Caco-2 (cell line): ENCODE data around the gene ZBED4. TPM values are rescaled to one million over a fixed set of nuclear protein-coding genes. Genes with fewer than 3 reads are reported as not detected.
"Not testable (repeated sequence)": the region's sequence is repeated elsewhere in the genome, so short reads cannot be mapped to it uniquely, and the experiment has no call there.

Experiments
- BruUV-seq: library from RNA; stranded (reverse); fragments of 400-500 nt; replicated peaks from 2 replicates; lab custom pipeline; 2021; lab: Mats Ljungman, UMichigan
- CTCF ChIA-PET: fragments of 300-600 bp; sonication (Branson Sonifier 250); formaldehyde crosslinking; loops from one replicate; lab custom pipeline; 2022; ENCODE audit warnings: antibody characterized with exemption; lab: Charles Lee
- POLR2A ChIA-PET: fragments of 300-600 bp; sonication (Branson Sonifier 250); formaldehyde crosslinking; loops from one replicate; lab custom pipeline; 2022; ENCODE audit warnings: antibody characterized with exemption; lab: Charles Lee
- DNase-seq, 2 experiments: peaks; one replicate each; pipeline versions ENCODE4 v3.0.0 to v3.0.0-alpha.2; 2020 to 2022
- H3K27me3 ChIP-seq: replicated peaks from 2 replicates; pipeline ENCODE4 v1.6.0; 2011; ENCODE audit warnings: low read length; ENCODE audit not compliant: control insufficient read depth, insufficient read depth
- H3K36me3 ChIP-seq: 2 replicates; pipeline ENCODE4 v1.5.1; 2011; ENCODE audit warnings: low read length; ENCODE audit not compliant: control insufficient read depth, insufficient read depth
- H3K4me1 ChIP-seq: fragments of 250-450 bp; sonication (Bioruptor Pico); 2 replicates; pipeline ENCODE4 v1.5.1; 2020; ENCODE audit warnings: mild to moderate bottlenecking
- H3K4me3 ChIP-seq: 2 replicates; pipeline ENCODE4 v1.5.1; 2011; ENCODE audit warnings: low read depth, mild to moderate bottlenecking, control low read depth, low read length
- H3K9me3 ChIP-seq: fragments of 250-450 bp; sonication (Bioruptor Pico); 2 replicates; pipeline ENCODE4 v1.5.1; 2020; ENCODE audit warnings: mild to moderate bottlenecking, moderate library complexity
- H3K27ac Mint-ChIP-seq: one replicate; pipeline ENCODE4 v1.8.0; 2022; ENCODE audit warnings: mixed read lengths; ENCODE audit not compliant: unreplicated experiment
- H3K27me3 Mint-ChIP-seq: one replicate; pipeline ENCODE4 v1.8.0; 2022; ENCODE audit warnings: mixed read lengths; ENCODE audit not compliant: insufficient read depth, unreplicated experiment
- H3K36me3 Mint-ChIP-seq: one replicate; pipeline ENCODE4 v1.8.0; 2022; ENCODE audit warnings: mild to moderate bottlenecking, mixed read lengths; ENCODE audit not compliant: insufficient read depth, unreplicated experiment
- H3K4me1 Mint-ChIP-seq: one replicate; pipeline ENCODE4 v1.8.0; 2022; ENCODE audit warnings: low read depth, mixed read lengths; ENCODE audit not compliant: unreplicated experiment
- H3K4me3 Mint-ChIP-seq: one replicate; pipeline ENCODE4 v1.8.0; 2022; ENCODE audit warnings: mild to moderate bottlenecking, moderate library complexity, mixed read lengths; ENCODE audit not compliant: unreplicated experiment
- H3K9me3 Mint-ChIP-seq: one replicate; pipeline ENCODE4 v1.8.0; 2022; ENCODE audit warnings: mixed read lengths; ENCODE audit not compliant: unreplicated experiment
- intact Hi-C: fragments of 100-400 bp; cut with micrococcal nuclease; formaldehyde crosslinking; loops from one replicate; pipeline ENCODE4 v1.10.0; 2022; ENCODE audit not compliant: unreplicated experiment
- total RNA-seq: library from RNA; stranded (reverse); gene quantifications from 2 replicates; pipeline ENCODE4 v1.2.3, GENCODE V29; 2022
- TF ChIP-seq, protein P1 (sequence below), 2 experiments: fragments of 200-600 bp in 1 of 2; IDR thresholded peaks; 1 replicate in 1 of 2; 2 replicates in 1 of 2; pipeline versions ENCODE4 v1.5.1 to v1.8.0; 2011 to 2022; ENCODE audit warnings: antibody characterized with exemption in 1 of 2, control low read depth in 1 of 2, inconsistent platforms in 1 of 2, low read depth in 1 of 2, low read length in 1 of 2, mild to moderate bottlenecking in 1 of 2, moderate library complexity in 1 of 2; ENCODE audit not compliant: insufficient read depth in 1 of 2, severe bottlenecking in 1 of 2, unreplicated experiment in 1 of 2

ZBED4 gene
- total RNA-seq, 1 experiment from 2014 or later: 17.3 TPM

DNA sequence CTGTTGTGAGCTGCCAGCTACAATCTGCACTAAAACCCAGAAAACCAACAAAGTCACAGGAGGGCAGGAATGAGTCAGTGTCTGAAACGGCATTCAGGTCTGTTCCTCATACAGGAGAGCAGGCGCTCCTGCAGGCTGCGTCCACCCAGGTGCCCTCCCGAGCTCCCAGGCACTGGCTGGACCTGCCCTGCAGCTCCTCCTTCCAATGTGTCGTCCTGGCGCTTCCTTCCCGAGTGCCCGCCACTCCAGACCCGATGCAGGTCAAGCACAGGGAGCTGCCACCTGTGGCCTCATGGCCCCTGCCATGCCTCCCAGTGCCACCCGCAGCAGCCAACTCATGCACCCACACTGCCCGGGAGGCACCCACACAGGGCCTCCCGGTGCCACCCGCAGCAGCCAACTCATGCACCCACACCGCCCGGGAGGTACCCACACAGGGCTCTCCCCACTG is 38.0 kb upstream of the ZBED4 start:
- no TSS peak for BruUV-seq
- Histone ChIP-seq H3K4me3 (no peak overlapping the region), H3K36me3 (no peaks in the 10 kb centered on the region; the same call in none of the 2 replicates), H3K9me3 (no peaks in the 10 kb centered on the region), H3K4me1 (no peaks in the 10 kb centered on the region), H3K27me3 (no peaks in the 10 kb centered on the region)
- Mint-ChIP-seq H3K36me3 (peaks cover 86% of the 10 kb centered on the region), H3K4me3 (no peak overlapping the region), H3K4me1 (peaks cover 4% of the 10 kb centered on the region), H3K9me3 (no peaks in the 10 kb centered on the region), H3K27me3 (no peaks in the 10 kb centered on the region), H3K27ac (no peak overlapping the region)
- CTCF ChIA-PET: no interaction called here
- intact Hi-C loops: no loop called here
- POLR2A ChIA-PET: no interaction called here
- DNase-seq: no peak
- TF ChIP-seq, protein P1, sequence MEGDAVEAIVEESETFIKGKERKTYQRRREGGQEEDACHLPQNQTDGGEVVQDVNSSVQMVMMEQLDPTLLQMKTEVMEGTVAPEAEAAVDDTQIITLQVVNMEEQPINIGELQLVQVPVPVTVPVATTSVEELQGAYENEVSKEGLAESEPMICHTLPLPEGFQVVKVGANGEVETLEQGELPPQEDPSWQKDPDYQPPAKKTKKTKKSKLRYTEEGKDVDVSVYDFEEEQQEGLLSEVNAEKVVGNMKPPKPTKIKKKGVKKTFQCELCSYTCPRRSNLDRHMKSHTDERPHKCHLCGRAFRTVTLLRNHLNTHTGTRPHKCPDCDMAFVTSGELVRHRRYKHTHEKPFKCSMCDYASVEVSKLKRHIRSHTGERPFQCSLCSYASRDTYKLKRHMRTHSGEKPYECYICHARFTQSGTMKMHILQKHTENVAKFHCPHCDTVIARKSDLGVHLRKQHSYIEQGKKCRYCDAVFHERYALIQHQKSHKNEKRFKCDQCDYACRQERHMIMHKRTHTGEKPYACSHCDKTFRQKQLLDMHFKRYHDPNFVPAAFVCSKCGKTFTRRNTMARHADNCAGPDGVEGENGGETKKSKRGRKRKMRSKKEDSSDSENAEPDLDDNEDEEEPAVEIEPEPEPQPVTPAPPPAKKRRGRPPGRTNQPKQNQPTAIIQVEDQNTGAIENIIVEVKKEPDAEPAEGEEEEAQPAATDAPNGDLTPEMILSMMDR (IDR thresholded peaks at IDR 0.05; ENCODE audit: insufficient read depth in 1 of 2, low read depth in 1 of 2, low read length in 1 of 2, severe bottlenecking in 1 of 2, unreplicated experiment in 1 of 2): no peak

DNA sequence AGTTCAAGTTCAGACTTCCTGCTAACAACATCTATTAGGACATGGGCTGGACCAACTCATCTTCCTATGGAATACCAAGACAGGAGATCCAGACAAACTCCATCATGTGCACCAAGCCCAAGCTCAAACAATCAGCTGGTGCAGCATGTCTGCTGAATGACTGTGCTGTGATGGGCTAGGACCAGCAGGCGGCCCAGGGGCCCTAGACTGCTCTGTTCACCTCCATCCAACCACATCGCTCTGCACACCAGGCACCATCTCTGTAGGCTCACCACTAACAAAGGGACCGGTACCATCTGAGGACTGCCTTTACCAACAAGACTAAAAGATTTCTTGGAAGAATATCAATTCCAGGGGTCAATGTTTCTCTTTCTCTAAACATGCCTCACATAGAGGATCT is 36.3 kb upstream of the ZBED4 start:
- no peak for DNase-seq
- no peaks in the 10 kb centered on the region for H3K27me3 ChIP-seq
- H3K4me3 ChIP-seq: no peak overlapping the region
- no TSS peak for BruUV-seq
- ChIA-PET CTCF (no interaction called here), POLR2A (no interaction called here)
- H3K4me3 Mint-ChIP-seq: no peak overlapping the region
- peak overlapping the region; percentile 66 for H3K27ac Mint-ChIP-seq
- no peaks in the 10 kb centered on the region for H3K9me3 Mint-ChIP-seq
- no peaks in the 10 kb centered on the region for H3K9me3 ChIP-seq
- no peaks in the 10 kb centered on the region for H3K4me1 Mint-ChIP-seq
- H3K36me3 Mint-ChIP-seq: peaks cover 90% of the 10 kb centered on the region
- TF ChIP-seq, protein P1 (IDR thresholded peaks at IDR 0.05; ENCODE audit: insufficient read depth in 1 of 2, low read depth in 1 of 2, low read length in 1 of 2, severe bottlenecking in 1 of 2, unreplicated experiment in 1 of 2): no peak
- intact Hi-C loops: no loop called here
- H3K36me3 ChIP-seq: no peaks in the 10 kb centered on the region; the same call in none of the 2 replicates
- no peaks in the 10 kb centered on the region for H3K4me1 ChIP-seq
- H3K27me3 Mint-ChIP-seq: no peaks in the 10 kb centered on the region

DNA sequence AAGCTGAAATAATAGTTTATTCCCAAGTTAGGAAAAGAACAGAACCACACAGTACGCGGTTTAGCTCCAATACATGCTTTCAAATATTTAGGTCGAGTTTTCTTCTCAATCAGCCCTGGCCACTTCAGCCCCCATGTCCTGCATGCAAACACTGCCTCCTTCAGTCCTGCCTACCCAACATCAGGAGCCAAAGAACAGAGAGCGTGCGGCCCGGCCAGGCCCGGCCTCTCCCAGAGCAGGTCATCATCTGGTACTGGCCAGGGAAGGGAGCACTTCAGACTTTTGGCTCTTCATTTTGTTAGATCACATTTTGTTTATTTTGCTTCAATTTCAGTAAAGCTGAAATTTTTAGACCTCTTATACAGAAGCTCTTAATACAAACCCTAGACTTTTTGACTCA is 32.7 kb upstream of the ZBED4 start:
- H3K27ac Mint-ChIP-seq: no peak overlapping the region
- H3K9me3 Mint-ChIP-seq: no peaks in the 10 kb centered on the region
- ChIA-PET POLR2A (no interaction called here), CTCF (no interaction called here)
- peaks cover 90% of the 10 kb centered on the region for H3K36me3 Mint-ChIP-seq
- no peaks in the 10 kb centered on the region for H3K27me3 ChIP-seq
- no TSS peak for BruUV-seq
- H3K4me3 ChIP-seq: no peak overlapping the region
- H3K9me3 ChIP-seq: no peaks in the 10 kb centered on the region
- intact Hi-C loops: no loop called here
- no peaks in the 10 kb centered on the region for H3K27me3 Mint-ChIP-seq
- H3K4me3 Mint-ChIP-seq: no peak overlapping the region
- peaks cover 6% of the 10 kb centered on the region for H3K36me3 ChIP-seq
- TF ChIP-seq, protein P1 (IDR thresholded peaks at IDR 0.05; ENCODE audit: insufficient read depth in 1 of 2, low read depth in 1 of 2, low read length in 1 of 2, severe bottlenecking in 1 of 2, unreplicated experiment in 1 of 2): no peak
- H3K4me1 Mint-ChIP-seq: no peaks in the 10 kb centered on the region
- H3K4me1 ChIP-seq: peaks cover 12% of the 10 kb centered on the region
- DNase-seq: no peak

DNA sequence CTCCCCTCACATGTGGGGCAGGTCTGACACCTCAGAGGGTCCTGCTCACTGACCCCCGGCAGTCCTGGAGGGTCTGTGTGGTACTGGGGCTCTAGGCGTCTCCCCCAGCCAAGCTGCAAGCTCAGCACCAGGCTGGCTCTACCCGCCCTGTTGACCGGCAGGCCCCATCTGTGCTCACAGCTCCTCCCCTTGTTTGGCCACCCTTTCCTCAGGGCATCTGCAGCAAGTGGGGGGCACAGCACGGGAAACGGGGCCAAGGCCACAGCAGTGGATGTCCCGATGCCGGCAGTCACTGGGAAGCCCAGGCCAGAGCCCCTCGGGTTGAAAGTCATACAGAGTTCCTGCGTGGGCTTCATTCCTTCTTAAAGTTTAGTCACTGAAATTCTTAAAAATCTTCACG is 31.9 kb upstream of the ZBED4 start:
- H3K4me1 ChIP-seq: peaks cover 13% of the 10 kb centered on the region
- H3K4me1 Mint-ChIP-seq, H3K4me3 ChIP-seq, H3K27me3 ChIP-seq, H3K27me3 Mint-ChIP-seq, H3K9me3 ChIP-seq, intact Hi-C loops, POLR2A ChIA-PET, H3K27ac Mint-ChIP-seq, H3K36me3 ChIP-seq, H3K4me3 Mint-ChIP-seq, H3K9me3 Mint-ChIP-seq, DNase-seq, CTCF ChIA-PET, BruUV-seq: not testable (repeated sequence)
- H3K36me3 Mint-ChIP-seq: peaks cover 94% of the 10 kb centered on the region
